GM21423 (cell line): ENCODE measurements around the gene CAMK1G.
A peak's percentile ranks its signal among the peaks of the same experiment; 100 is the strongest.

Source experiments
- ATAC-seq: cut with Tn5 transposase; IDR thresholded peaks from one replicate; pipeline ENCODE4 v1.9.1; 2021; ENCODE audit warnings: mild to moderate bottlenecking, moderate library complexity; ENCODE audit not compliant: unreplicated experiment

Gene CAMK1G

DNA sequence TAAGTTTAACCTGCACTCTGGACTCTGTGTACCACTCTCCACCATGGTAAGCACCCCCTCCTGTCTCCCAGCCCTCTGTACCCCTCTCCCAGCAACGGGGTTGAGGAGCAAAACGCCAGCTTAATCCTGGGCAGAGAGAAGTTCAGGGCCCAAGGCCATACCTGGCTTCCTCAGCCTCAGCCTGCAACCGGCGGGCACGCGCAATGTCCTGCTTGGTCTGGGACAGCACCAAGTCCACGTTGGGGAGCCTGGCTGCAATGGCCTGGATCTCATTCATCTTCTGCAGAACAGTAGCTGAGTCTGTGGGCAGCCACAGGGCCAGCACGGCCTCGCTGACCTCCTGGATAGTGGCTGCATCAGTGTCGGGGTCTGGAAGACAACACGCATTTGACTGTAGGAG is 34.8 kb downstream of the CAMK1G start:
- no peak for ATAC-seq

DNA sequence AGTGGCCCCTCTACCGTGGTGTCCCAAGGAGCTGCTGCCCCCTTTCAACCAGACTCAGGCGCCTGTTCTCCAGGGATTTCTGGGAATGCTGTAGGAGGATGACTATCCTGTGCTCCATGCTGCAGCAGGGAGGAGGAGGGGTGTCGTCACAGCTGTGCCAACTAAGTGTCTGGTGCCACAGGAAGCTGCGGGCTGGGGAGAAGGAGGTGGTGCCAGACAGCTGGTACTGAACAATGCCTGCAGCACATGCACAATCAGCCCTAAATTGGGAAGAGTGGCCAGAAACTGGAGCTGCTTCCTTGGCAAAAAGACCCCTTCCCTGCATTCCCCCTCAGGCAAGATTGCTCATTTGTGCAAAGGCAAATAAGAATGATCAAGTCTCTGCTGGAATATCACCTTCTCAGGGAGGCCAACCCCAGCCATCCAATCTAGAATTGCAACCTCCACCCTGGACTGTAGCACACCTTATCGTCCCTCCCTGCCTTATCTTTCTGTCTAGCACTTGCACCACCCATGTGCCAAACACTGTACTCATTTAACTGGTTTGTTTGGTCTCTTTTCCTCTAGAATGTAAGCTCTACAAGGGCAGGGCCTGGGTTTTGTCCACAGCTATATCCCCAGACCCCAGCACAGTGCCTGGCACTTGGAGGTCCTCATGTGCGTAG is 35.4 kb downstream of the CAMK1G start:
- ATAC-seq: no peak

DNA sequence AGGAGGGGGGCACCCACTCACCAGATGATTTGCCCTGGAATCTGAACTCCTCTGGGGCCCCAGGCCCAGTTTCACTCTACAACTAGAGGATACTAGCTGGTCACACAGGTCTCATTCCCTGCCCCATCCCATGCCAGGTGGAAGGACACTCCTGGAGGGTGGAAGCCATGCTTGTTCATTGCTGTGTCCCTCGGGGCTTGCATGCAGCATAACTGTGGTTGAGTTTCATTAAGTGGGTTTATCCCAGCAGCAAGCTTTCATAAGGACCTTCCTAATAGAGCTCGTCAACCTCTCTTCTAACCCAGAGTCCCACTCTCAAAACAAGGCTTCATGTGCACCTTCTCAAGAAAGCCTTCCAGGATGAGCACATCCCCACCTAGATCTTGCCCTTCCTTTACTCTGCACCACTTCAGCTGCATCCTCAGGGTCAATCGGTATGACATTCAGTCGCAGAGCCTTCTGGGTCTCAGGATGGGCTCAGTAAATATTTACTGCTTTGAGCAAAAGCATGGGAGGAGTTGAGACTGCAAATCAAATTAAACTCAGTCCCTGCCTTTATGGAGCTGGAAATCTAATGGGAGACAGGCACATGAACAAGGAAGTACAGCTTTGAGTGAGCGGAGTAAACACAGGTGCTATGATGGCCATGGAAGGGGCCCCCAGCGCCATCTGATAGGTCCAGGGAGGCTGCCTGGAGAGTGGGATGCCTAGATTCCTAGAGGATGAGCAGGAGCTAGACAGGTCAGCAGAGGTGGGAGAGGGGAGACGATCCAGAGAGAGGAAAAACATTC is 36.4 kb downstream of the CAMK1G start:
- no peak for ATAC-seq

DNA sequence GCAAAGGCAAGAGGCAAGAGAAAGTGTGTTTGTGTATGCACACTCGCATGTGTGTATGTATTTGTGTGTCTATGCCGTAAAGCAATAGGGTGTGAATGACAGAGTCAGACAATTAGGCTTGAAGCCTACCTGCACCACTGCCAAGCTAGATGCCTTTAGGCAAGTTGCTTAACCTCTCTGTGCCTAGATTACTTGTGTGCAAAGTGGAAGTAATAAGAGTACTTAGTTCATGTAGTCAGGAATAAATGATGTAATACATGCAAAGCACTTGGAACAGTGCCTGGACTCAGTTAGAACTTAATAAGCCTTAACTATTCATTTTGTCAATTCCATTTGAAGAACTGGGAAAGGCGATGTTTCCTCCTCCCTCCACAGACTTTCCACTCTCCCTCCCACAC is 37.0 kb downstream of the CAMK1G start:
- no peak for ATAC-seq

DNA sequence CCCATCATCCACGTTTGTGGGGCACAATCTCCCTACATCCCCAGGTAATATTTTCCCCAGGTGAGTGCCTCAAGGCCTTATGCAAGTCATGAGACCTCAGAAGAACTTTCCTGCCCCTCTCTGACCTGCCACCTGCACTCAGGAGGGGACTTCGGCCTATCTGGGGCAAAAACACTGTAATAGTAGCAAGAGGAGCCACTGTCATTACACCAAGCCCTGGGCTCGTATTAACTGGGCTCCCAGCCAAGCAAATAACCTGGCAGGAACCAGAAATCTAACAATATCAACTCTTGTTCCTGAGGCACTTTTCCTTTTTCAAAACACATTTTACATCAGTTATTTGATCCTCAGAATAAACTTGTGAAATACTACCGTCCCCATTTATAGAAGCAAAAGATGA is 37.8 kb downstream of the CAMK1G start:
- no peak for ATAC-seq

DNA sequence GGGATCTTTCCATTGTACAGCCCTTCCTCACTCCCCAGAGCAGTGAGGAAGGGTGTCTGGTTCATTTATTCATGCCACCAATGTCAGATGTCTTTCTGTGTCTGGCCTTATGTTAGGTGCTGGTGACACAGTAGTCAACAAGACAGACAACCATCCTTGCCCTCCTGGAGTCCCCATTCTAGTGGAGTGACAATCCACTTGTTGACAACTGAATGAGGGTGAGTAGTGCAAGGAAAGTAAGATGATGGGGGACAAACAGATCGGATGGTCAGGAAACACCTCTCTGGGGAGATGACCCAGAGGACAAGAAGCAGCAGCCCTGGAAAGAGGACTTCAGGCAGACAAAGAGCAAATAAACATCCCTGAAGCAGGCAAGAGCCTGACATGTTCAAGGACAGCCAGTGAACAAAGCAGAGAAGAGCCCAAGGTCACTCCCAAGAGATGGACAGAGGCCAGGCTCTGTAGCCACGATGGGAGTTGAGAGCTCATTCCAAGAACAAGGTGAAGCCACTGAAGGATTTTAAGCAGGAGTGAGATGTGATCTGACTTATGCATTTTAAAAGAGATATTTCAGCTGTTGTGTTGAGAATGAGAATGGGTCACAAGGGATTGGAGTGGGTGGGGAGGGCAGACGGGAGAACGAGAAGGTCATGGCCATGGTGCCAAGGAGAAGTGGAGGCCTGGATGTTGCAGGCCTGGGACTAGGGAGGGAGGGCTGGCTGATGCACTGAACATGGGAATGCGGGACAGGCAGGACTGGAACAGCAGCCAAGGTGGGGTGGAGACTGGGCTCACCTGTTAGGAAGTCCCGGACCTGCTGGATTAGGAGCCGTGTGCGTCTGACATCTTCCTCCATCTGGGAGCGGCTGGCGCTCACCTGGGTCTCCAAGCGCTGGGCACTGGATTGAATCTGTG is 38.5 kb downstream of the CAMK1G start:
- ATAC-seq: no peak

DNA sequence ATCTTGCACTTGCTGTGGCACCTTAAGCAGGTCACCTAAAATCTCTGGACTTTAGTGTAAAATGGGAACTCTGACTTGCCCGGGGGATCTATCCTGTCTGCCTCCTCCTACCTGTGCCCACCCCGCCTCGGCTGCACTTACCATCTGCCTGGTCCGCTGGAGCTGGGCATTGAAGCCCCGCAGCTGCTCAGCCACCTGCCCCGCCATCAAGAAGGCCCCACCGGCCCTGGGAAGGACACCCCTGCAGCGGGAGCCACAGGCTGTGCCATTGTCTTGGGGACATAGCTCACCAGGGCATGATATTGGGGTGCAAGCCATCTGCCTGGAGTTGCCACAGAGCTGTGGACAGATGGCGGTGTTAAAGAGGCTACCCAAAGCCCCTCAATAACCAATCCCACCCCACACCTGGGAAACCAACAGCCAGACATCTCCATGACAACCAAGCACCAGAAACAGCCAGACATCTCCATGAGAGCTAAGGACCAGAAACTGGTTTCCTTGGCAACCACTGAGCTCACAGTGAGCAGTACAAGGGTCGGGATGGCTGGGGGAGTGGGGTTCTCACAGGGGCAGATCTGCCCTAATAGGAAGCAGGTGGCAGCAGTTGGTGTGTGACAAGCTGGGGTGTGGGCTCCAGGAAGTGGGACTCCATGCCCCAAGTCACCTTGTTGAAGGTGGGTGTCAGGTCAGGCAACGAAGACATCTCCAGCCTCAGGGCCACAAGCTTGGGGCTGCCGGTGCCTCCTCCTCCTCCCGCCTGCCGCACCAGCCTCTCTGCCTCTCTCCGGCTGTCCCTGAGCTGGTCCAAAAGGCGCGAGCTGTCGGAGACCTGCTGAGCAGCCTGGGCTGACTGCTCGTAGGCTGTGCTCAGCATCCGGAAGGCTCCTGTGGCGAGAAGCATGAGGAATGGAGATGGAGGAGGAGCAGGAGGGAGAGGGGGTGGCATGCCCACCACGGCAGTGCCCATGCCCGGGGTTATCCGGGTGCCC is 39.6 kb downstream of the CAMK1G start:
- no peak for ATAC-seq

DNA sequence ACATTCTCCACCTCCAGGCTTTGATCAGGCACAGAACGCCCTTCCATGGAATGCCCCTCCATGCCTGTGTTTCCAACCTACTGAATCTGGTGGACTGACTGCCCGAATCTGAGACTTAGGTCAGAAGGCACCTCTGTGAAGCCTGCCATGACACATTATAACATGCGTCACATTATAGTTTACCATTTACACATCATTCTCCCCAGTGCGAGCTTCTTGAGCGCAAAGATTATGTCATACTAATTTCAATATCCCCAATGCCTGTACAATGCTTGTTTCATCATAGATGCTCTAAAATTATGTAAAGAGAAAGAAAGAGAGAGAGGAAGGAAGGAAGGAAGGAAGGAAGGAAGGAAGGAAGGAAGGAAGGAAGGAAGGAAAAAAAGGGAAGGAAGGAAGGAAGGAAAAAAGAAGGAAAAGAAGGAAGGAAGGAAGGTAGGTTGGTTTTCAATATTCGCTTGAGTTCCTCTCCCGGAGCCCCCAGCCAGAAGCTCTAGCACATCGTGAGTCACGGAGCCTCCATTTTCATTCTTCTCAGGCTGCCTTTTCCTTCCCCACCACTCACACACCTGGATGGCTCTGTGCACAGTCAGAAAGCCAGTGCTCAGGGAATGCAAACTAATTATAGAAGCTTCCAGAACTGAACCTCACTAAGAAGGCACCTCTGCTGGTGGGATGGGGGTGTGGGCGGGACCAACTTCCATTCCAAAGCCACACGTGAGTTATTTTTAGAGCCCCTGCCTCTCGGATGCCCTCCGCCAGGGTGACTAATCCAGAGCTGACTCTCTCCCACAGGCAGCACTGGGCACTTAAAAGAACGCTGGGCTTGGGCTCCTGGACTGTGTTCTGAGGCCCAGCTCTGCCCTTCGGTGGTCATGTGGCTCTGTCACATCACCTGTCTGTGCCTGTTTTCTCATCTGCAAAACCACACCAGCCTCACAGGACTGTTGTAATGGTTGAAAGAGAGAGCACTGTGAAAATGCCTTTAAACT is 41.3 kb downstream of the CAMK1G start:
- ATAC-seq: no peak

DNA sequence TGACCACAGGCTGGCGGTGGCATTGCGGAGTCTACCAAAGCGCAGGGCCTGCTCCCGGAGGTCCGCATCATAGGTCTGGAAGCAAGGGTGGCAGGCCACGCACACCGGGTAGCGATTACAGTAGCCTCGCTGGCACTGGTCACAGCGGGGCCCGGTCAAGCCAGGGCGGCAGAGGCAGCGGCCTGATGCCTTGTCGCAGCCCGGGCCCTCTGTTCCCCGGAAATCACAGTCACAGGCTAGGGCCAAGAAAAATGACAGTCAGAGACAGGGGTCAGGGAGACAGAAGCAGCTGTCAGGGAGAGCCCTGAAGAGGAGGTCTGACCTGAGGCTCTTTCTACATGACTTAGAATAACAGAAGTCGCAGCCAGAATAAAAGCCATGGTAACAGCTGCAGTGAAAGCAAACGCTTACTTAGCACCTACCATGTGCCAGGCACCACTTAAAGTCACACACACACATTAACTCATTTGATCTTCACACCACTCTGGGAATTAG is 42.3 kb downstream of the CAMK1G start:
- no peak for ATAC-seq

DNA sequence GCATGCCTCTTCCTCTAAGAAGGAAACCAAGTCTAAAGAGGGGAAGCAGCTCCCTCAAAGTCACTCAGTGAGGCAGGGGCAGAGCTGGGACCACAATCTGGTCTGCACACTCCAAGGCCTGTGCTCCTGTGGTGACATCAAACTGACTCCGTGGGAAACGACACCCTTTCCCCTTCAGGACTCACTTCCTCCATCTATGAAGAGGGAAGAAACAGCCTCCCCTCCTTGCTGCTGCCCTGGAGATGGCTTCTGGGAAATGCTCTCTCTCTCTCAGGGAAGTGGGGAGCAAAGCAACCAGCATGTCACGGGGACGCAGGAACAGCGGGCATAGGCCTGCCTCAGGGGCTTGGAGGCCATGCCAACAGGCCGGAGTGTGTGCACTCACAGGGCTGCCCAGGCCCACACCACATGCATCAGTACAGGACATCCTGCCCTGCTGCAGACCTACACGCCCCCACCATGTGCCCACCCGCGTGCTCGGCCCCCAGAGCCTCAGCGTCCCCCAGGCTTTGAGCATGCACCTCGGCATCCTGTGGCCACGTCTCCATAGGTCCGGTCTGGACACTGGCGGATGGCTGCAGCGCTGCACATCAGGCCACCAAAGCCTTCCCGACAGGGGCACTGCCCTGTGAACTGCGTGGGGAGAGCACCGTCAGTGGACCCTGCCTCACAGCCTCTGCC is 43.0 kb downstream of the CAMK1G start:
- ATAC-seq: no peak

DNA sequence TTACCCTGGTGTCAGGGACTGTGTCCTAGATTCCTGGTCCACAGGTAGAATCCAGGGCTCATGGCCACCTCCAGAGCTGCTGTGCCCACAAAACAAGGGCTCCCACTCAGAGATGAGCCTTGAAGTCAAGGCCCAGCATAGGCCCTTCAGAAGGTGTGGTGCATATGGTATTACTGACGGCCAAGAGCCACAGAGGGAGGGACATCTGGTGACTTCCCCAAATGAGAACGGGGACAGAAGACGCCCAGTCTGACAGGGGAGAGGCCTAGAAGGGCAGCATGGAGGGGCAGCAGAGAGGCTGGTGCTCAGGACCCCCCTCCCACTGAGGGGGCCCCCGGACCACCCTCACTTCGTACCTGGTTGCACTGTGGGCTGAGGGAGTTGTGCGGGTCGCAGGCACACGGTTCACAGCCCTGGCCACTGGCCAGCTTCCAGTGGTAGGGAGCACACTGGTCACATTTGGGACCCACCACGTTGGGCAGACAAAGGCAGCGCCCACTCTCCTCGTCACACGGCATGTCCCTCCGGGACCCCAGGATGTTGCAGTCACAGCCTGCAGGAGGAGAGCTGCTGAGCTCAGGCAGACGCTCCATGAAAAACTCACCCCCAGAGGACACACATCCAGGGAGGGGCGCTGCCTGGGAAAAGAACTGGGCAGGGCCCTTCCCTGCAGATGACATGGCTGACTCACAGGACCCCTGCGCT is 43.7 kb downstream of the CAMK1G start:
- ATAC-seq: no peak

DNA sequence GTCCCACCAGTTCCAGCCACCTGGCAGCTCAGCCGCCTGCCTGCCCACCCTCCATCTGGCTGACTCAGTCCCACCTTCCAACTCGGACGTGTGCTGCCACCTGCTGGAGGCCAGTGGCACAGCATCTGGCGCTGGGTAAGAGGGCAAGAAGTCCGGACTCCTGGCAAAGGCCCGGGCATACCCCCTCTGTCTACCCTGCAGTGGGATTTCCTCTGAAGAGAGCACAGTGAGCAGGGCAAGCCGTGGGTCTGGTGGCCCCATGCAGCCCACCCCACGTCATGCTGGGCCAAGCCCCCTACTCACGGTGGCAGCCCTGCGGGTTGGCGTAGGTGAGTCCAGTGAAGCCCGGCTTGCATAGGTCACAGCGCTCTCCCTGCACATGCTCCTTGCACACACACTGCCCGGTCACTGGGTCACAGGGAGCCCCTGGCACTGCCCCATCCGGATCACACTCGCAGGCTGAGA is 44.2 kb downstream of the CAMK1G start:
- peak; percentile 83 for ATAC-seq

DNA sequence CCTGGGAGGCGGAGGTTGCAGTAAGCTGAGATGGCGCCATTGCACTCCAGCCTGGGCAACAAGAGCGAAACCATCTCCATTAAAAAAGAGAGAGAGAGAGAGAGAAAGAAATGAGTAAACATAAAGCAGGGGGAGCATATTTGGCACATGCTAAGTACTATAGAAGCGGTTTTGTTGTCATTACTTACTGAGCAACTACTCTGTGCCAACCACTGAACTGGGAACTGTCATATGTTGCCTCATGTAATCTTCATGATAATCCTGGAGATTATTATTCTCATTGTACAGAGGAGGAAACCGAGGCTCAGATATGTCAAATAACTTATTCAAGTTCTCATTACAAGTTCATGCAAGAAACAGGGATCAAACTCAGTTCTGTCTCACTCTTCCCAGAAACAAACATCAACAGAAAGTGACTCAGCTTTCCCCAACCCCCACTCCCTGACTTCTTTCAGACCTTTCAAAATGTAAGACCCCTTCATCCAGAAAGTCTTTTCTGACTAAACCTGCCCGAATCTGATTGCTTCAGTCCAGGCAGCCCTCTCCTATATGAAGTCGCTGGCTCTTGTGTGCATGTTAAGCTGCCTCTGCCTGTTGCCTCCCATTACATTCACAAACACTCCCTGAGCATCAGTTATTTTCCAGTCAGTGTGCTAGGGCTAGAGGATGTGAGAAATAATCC is 45.2 kb downstream of the CAMK1G start:
- ATAC-seq: no peak

DNA sequence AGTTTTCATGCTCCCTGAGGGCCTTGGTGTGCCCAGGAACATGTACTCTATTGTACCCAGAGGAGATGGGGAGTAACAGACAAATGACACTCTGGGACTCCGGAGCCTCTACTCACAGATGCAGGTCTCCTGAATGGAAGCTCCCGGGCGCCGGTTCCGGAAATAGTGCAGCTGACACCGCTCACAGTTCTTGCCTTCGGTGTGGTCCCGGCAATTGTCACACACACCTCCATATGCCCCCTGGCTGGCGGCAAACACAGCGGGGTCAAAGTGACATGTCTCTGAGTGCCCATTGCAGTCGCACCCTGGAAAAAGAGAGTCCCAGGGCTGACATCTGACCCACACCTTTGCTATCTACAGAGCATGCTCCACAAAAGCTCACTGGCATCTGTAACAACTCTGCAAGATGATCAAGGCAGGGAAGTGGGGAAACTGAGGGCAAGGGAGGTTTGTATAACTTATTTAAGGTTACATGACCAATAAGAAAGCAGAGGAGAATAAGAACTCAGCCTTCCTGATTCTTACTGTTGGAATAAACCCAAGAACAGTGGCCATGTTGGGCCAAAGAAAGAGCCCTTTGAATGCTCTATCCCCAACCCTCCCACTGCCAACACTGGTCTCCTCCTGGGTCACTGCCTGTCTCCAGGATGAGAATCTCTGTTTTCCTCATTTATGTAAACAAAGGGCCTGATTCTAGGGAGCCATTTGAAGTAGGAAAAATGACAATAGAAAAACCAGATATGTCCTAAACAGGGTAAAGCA is 46.3 kb downstream of the CAMK1G start:
- no peak for ATAC-seq

DNA sequence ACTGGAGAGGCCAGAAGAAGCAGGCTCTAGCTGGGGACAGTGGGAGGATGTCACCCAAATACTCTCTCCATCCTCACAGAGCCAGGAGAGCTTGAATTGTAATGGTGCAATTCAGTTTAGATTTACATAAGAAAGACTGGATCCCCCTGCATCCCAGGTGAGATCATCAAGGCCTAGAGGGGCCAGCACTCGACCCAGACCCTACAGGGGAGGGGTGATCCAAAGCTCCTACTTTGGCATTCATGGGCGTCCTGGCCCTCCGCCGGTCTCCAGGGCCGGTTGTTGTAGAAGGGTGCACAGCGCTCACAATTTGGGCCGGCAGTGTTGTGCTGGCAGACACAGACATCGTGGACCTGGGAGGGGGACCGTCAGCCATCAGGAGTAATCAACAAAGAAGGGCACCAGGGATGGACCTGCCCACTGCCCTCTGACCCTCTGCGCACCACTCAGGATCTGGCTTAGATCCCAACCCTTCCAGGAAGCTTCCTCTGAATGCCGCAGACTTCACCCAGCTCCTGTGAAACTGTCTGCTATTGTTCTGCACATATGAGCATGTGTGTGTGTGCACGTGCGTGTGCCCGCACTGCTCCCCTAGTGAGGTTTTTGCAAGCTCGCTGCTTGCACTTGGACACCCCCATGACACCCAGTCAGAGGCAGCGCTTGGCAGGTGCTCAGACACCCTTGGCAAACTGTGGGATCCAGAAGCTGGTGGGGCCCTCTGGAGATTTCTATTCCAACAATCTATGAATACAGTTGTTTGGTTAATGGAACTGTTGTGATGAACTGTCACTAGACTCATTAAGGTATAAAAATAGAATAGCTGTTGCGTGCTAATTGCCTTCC is 47.1 kb downstream of the CAMK1G start:
- ATAC-seq: no peak
